GM19238 (cell line): ENCODE results near the gene BMP7.
"Not testable (repeated sequence)": the region's sequence is repeated elsewhere in the genome, so short reads cannot be mapped to it uniquely, and the experiment has no call there.

Source experiments
- DNase-seq: peaks from one replicate; pipeline ENCODE4 v3.0.0; 2011; ENCODE audit warnings: low spot score; ENCODE audit not compliant: insufficient read length

BMP7 gene

DNA sequence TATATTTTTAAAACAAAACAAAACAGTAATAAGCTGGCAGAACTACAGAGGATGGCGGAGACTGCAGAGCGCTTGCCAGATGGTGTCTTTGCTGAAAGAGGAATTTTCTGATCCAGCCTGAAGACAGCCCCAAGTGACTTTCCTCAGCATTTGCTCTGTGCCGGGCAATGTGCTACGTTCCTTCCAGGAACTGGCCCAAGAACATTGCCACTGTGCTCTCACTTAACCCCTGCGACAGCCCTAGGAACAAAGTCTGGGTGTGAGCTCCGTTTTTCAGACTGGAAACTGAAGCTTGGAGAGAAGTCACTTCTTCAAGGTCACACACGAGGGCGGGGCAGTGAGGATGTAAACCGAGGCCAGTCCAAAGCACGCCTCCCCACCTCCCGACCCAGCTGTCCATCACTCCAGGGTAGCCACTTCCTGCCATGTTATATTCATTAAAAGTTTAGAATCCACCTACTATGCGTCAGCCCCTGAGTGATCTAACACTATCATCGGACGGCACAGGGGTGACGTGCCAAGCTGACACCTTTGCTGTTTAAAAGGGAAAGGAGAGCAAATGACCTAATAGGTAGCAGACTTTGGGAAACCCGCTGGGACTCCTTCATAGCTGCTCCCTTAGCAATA is 22.3 kb upstream of the BMP7 start:
- DNase-seq = no peak

DNA sequence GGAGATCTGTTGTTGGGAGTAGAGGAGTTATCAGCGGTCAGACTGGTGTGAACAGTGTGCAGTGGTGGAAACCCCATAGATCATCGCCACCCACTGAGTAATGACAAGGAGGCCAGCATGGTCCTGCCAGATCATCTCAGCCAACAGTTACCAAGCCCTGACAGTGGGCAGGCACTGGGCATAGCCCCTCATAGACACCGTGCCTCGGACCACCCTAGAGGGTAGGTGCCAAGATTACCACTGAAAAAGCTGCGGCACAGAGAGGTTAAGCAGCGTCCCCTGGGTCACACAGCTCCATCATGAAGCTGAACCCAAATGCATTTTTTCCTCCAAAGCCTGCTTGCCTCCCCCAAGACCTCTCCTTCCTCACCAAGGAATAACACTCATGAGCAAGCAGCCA is 21.5 kb upstream of the BMP7 start:
- DNase-seq = no peak

- no peak for DNase-seq
These were observed 20.8 kb upstream of the BMP7 start for GRCh38 chr20:57287007-57287880.

DNA sequence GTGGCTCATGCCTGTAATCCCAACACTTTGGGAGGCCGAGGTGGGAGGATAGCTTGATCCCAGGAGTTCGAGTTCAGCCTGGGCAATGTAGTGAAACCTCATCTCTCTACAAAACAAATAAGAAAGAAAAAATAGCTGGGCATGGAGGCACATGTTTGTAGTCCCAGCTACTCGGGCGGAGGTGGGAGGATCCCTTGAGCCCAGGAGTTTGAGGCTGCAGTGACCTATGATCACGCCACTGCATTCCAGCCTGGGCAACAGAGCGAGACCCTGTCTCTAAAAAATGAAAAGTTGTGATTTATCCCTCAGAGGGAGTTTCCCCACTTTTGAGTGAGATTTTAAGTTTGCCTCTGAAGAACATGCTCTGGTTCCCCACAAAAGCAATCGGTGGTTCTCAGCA is 17.4 kb upstream of the BMP7 start:
- DNase-seq = no peak

- no peak for DNase-seq
These were observed 16.4 kb upstream of the BMP7 start for GRCh38 chr20:57282670-57283361.

GRCh38 chr20:57281900-57282299 is 15.5 kb upstream of the BMP7 start:
- DNase-seq = no peak

DNA sequence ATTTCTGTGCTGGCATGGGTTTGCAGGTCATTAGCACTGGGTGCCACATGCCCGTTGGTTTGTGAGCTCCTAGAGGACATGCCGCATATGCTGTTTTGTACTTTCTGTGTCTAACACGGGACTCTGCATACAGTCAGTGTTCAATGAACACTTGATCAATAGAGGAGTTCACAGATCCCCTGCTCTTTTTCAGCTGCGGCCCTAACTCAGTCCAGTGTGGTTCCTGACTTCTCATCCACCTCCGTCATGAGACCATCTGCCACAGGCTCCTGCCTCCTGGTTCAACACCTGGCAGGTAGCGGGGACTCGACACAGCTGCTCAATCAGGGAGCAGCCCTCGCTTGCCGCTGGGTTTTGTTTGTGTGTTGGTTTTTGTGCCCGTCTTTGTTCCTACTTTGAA is 13.8 kb upstream of the BMP7 start:
- no peak for DNase-seq

DNA sequence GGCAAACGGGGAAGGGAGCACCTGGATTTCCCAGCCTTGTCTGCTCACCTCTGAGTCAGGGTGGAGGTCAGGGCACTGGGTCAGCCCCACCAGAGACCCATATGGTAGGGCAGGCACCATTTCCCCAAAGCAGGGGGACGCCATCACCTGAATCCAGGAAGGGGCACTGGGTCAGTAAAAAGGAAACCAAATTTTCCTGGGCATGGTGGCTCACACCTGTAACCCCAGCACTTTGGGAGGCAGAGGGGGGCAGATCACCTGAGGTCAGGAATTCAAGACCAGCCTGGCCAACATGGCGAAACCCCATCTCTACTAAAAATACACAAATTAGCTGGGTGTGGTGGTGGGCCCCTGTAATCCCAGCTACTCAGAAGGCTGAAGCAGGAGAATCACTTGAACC is 13.1 kb upstream of the BMP7 start:
- not testable (repeated sequence) for DNase-seq

DNA sequence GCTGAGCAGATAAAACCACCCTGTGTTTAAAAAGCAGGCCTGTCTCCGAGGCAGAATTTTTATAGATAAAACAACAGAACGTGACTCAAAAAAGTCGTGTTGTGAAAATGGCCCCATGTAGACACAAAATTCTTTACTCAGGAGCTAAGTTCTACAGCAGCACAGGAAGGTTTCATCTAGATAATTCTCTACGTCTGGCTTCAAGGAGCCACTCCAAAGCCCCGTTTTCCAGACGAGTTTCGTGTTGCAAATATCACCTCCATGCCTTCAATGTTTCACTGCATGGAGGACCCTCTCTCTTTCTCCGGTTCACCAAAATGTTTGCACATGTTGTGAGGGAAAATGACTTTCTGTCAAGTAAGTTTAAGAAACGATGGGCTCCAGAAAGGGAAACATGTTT is 12.0 kb upstream of the BMP7 start:
- no peak for DNase-seq

DNA sequence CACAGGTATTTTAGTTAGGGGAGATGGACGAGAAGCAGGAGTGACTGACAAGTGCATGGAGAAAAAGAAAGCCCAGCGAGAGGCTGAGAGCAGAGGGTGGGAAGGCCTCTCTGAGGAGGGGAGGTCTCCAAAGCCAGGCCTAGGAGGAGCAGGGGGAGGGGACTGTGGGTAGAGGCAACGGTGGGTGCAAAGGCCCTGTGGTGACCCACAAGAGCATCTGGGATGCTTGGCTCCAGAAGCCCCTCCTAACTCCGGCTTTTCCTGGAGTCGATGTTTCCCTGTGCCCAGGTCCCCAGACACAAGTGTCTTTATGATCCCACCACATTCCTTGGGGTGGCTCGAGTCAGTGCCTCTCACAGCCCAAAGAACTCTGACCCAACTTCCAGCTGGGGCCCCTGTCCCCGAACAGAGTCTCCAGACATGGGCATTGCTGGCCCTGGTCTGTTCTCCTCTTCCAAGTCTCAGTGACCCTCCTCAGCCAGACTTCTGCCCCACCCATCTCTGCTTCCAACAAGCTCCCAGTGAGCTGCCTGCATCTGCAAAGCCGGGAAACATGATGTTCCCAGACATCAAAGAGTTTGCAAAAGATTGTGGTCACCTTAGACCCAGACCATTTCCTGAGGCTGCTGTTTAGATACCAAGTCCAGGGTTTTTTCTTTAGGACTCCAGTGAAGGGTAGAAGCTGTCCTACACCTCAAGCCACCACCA is 11.1 kb upstream of the BMP7 start:
- no peak for DNase-seq

DNA sequence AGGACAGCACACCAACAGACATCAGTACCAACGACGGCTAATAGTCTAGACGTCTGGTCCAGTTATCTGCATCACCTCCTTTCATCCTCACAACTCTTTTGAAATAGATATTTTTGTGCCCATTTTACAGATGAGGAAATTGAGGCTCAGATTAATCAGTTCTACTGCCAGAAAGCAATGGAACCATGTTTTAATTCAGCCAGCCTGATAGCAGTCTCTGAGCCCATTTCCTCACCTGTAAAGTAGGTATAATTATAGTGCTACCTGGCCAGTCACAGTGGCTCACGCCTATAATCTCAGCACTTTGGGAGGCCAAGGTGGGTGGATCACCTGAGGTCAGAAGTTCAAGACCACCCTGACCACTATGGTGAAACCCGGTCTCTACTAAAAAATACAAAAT is 9.8 kb upstream of the BMP7 start:
- DNase-seq = no peak

DNA sequence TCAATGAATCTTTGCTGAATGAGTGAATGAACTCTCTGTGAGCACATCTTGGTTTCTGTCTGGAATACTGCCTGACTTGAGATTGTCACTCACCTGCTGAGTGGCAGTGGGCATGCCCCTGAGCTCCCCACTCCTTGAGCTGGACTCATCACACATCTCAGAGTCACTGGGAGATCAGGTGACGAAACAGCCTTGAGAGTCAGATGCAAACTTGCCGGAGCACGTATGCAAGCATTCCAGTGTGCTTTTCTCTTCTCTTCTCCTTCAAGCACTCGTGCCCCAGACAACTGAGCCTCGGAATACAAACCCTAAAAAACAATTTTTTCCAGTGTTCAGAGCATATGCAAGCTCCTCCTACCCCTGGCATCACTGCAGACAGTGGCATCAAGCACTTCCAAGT is 9.4 kb upstream of the BMP7 start:
- DNase-seq = no peak

DNA sequence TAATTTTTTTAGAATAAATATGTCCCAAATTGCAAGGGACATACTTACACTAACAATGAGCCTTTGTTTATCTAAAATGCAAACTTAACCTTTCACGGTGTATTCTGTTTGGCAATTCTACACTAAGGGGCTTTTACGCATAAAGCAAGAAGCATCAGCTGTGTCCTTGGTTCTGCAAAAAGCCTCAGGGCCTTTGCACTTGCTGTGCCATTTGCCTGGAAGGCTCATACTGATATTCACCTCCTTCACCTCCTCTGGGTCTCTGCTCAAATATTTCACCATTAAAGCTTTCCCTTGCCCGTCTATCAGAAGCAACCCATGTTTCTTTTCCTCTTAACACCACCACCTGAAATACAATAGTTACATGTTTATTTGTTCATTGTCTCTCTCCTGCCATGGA is 8.9 kb upstream of the BMP7 start:
- DNase-seq = no peak

GRCh38 chr20:57274846-57275245 is 8.4 kb upstream of the BMP7 start:
- no peak for DNase-seq

DNA sequence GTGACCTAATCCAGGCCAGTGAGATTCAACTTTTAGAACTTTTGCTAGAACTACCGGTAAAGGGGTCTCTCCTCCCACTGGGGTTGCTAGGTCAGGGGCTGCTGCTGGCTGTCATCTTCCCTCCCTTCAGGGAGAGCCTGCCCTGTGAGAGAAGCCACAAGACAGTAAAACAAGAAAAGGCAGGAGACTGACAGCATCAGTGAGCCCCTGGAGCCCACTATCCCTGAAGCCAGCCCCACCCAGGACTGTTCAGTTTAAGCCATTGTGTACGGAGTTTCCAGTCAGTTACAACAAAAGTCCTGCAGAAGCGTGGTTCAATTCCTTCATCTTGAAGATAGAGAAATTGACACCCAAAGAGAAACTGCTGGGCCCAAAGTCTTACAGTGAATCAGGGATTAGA is 7.9 kb upstream of the BMP7 start:
- DNase-seq = no peak

- DNase-seq = no peak
These were observed 6.6 kb upstream of the BMP7 start for GRCh38 chr20:57272883-57273535.

DNA sequence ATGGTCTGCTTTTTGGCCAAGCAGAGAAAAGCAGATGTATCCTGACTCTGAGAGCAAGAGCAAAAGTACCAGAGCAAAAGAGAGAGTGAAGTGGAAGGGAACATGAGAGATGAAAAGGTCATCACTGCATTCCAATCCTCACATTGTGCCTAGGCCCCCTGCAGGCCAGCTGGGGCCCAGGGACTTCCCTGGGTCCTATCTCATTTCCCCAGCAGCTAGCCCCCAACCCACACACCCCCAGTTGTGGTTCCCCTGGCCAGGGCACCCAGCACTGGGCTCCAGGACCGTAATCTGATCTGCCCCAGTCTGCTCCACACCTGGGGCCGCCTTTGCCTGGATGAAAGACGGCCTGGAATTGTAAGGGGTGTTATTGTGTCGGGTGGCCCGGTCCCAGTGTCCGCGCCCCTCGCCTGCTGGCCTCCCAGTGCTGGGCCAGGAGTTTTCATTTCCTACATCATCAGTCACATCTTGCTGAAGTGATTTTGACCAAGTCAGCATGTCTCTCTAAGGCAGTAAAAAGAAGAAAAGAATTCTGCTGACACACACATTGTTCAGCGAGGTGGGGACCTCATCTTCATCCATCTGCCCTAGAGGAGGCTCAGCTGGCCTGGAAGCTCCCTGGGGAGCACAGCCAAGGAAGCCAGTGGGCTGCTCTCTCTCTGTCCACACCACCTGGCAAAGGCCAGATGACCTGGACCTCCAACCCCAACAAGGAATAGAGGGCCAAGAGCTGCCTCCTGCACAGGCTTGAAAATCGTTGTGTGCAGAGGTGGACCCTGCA is 4.0 kb upstream of the BMP7 start:
- no peak for DNase-seq

DNA sequence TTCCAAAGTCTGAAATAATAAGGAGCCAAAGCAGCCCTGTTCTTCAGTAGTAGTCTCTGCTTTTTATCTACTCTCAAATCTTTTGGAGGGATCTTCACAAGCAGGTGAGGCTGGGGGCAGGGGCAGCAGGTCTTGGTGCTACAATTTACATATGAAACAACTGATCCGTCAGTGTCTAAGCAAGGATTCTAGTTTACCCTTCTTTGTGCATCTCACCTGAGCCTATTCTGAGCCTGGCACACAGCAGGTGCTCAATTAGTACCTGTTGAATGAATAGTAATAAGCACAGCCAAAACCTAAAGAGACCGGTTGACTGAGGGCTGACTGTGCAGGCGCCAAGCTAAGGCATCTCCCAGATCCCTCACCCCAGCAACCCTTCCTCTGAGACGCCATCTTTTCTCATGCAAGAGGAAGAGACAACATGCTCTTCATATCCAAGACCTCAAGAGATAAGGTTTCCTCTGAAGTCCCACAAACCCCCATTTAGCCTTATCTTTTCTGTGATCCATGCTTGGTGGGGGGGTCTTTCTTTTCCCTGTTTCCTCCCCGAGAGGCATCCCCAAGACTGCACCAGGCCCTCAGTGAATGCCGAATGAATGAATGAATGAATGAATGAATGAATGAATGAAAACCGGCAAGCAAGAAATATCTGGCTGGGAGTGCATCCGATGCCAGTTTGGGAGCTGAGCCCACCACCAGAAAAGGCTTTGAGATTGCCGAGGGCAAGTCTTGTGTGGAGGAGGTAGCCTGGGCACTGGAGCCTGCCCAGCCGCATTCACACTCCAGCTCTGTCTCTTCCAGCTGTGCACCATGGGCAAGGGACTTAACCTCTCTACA is 2.9 kb upstream of the BMP7 start:
- no peak for DNase-seq

- no peak for DNase-seq
These were observed 2.1 kb upstream of the BMP7 start for GRCh38 chr20:57268399-57269076.
